HG02610 (cell line): Measurements from ENCODE around the gene AADACL4.
A peak's percentile ranks its signal among the peaks of the same experiment; 100 is the strongest.

ENCODE experiments used
- ATAC-seq: cut with Tn5 transposase; IDR thresholded peaks from one replicate; pipeline ENCODE4 v1.9.1; 2021; ENCODE audit warnings: mild to moderate bottlenecking, moderate library complexity; ENCODE audit not compliant: unreplicated experiment

The AADACL4 gene

DNA sequence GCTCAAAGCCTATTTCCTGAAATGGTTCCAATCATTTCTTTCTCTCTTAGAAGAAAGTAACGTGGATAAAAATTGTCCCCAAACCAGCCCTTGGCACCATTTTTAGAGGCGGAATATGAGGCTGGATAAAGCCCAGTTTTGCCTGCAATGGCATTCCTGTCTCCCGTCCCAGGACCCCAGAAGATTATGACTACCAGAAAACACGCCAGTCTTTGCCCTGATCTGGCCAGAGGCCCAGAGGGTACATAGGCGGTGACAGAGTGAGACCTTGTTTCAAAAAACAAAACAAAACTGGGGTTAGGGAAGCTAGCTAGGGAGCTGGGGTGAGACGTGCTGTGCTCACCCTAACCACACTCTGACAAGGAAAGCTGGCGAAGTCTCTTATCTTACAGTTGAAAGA lies at the start of gene AADACL4:
Gene AADACL4 (plus strand): TSS at position 301 of the 400 bp plus-strand sequence. CDS start 462 bp downstream, outside the sequence.
- ATAC-seq, result no peak

DNA sequence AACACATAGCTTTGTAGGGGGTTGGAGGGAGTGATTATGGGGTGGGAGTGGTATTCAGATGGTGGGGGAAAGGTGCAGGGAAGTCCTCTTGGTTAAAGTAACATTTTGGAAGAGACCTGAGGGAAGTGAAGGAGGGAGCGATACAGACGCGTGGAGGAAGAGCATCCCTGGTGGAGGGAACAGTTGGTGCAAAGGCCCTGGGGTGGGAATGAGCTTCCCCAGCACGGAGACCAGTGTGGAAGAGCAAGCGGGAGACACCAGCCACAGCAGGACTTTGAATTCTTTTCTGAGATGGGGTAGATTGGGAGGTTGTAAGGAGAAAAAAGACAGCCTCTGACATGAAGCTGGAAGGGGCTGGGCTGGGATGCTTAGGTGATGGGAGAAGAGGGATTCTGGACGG lies 49.4 kb upstream of the AADACL4 start:
- ATAC-seq, result no peak

DNA sequence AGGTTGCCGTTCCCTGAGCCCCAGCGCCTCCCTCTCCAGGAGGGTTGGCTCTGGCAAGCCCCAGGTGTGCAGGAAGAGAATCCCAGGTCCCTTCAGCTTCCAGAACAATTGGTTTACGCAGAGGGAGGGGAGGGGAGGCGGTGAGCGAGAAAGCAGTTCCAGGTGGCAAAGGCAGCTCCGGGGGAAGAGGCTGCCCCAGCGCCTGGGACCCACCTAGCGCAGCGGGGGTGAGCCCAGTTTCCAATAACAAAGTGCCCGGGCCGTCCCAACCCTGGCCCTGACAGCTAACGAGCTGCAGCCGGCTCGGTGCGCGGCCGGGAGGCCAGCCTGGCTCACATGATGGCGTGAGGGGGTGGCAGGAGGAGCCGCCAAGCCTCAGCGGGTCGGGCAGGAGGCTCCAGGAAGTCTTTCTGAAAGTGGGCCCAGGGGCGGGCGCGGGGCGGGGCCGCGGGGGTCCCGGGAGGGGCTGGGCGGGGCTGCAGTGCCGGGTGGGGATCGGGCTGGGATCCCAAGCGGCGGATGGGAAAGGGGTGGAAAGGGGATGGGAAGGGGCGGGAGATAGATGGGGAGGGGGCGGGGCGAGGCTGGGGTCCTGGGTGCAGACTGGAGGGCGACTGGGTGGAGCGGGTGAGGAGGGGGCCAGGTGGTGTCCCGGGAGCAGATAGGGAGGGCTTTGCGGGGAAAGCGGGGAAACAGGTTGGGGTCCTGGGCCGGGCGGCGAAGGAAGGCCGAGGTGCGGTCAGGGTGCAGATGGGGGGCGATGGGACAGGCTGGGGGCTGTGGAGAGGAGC lies 48.7 kb upstream of the AADACL4 start:
- ATAC-seq, result no peak

DNA sequence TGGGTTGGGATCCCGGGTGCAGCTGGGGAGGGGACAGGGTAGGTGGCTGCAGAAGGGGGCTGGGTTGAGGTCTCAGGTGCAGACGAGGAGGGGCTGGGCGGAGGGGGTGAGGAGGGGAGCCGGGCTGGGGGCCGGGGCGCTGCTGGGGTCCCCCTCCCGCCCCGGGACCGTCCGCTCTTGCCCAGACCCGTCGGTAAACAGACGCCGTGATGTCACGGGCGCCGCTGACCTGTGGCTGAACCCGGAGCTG lies 48.2 kb upstream of the AADACL4 start:
- no peak for ATAC-seq

DNA sequence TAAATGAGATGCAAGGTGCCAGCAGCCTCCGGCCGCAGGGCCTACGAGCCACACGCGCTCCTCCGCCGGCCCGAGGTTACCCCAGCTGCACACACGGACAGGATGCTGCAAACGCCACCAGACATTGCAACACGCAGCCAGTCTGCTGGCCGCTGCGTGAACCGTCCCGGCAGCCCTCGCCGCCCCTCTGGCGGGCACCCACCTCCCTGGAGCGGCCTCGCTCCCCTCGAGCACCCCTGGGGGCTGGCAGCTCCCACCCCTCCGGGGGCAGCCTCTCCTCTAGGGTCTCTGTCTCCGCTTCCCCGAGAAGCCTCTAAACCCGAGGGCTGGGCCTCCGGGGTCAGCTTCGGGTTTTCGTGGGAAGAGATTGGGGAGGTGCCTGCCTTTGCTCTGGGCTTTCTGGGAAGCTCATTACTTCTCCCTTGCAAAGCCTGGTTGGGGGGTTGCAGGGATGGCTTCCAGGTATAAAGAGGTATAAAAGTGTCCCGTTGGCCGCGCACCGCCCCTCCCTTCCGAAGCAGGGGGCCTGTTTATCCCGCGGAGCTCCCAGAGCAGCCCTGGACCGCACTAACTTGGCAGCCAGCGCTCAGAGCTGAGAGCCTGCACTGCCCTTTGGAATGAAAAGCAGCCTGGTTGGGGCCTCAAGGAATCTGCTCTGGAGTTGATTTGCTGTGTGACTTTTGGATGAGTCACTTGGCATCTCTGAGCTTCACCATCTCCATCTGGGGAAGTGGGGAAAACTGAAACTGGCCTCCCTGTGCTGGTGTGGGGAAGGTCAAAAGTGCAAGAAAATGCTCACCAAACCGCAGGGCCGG lies 47.7 kb upstream of the AADACL4 start:
- ATAC-seq, result peak; percentile 50

DNA sequence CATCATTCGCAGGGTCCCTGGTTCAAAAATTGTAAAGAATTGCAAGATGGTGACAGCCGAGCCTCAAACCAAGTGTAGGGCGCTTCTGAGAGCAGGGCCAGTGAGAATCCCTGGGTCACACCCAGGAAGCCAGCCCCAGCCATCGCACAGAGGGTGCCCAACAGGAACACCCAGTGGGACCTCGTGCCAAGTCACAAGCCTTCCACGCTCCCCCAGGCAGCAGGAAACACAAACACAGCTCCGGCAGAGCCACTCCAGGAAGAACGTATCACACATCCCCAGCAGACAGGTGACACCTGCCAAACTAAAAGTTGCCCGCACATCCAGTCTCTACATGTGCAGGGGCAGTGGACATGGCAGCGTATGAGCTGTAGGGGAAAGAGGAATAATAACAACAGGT lies 46.1 kb upstream of the AADACL4 start:
- ATAC-seq, result no peak

DNA sequence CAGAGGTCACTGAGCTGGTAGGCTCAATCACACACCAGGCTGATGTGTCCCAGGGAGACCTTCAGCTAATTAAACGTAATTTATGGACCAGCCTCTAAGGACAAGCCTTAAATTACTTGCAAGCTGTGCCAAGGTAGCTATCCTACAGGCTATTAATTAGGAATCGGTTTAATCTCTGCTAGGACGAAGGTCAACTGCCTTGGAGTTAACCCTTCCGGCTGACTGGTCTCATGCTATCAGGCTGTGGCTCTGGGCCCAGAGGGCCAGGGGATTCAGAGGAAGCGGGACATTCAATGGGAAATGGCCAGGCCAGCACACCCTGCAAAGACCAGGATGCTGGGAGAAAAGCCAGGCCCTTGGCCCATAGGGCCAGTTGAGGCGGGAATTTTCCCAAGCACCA lies 44.9 kb upstream of the AADACL4 start:
- ATAC-seq, result no peak

DNA sequence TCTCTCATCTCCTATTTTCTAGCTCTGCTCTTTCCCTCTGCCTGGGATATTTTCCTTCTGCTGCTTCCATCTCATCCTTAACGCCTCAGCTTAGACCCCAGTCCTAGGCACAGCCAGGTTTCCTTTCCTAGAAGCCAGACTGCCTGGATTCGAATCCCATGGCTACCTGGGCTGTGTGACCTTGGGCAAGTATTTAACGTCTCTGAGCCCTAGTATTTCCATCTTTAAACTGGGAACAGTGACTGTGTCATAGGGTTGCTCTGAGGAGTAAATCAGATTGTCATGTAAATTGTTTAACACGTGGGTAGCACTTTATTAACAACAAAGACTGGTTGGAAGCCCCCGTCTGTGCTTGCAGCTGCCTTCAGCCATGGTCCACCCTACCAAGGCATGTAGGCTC lies 44.2 kb upstream of the AADACL4 start:
- no peak for ATAC-seq

DNA sequence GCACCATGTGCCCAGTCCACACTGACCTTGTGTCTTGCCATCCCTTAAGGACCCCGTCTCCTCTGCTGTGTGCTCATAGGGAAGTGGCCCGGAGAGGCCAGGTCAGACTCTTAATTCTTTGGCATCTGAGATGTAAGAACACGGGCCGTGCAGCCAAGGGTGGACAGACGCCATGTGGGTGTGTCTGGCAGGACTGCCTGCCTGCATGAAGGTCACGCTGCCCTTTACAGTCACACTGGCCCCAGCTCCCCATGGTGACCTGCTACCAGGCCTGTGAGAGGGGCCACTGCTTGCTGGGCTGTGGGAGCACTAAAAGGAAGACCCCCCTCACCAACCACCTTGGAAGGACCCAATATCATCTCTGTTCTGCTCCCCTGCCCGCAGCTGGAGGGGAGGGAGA lies 43.5 kb upstream of the AADACL4 start:
- no peak for ATAC-seq

DNA sequence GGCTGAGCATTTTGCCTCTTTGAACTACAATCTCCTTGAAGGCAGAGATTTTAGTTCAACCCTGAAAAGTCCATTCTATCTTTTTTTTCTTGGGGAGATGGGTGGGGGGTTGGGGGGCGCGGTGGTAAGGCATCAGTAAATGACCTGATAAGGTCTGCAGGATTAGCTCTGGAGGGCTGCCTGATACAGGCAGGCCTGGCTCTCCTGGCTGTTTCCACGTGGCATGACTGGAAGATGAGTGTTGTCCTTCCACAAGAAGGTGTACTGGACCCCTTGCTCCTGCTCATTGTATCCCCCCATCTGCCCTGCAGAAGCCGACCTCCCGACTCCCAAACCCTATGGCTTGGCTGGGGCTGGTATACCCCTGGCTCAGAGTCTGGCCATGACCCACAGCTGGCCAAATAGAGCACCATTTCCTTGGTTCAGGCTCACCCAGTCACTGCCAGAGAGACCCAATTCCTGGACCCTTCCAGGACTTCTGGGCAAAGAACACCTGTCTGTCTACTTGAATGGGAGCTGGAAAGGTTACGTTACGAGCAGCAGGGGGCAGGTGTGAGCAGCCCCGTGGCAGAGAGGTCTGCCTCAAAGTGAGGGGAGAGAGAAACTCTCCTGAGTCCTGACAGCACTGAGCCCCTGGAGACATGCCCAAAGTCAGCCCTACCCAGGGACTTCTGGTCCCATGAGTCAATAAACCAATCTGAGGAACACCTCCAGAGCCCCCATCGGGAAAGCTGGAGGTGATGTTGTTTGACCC lies 42.8 kb upstream of the AADACL4 start:
- no peak for ATAC-seq

DNA sequence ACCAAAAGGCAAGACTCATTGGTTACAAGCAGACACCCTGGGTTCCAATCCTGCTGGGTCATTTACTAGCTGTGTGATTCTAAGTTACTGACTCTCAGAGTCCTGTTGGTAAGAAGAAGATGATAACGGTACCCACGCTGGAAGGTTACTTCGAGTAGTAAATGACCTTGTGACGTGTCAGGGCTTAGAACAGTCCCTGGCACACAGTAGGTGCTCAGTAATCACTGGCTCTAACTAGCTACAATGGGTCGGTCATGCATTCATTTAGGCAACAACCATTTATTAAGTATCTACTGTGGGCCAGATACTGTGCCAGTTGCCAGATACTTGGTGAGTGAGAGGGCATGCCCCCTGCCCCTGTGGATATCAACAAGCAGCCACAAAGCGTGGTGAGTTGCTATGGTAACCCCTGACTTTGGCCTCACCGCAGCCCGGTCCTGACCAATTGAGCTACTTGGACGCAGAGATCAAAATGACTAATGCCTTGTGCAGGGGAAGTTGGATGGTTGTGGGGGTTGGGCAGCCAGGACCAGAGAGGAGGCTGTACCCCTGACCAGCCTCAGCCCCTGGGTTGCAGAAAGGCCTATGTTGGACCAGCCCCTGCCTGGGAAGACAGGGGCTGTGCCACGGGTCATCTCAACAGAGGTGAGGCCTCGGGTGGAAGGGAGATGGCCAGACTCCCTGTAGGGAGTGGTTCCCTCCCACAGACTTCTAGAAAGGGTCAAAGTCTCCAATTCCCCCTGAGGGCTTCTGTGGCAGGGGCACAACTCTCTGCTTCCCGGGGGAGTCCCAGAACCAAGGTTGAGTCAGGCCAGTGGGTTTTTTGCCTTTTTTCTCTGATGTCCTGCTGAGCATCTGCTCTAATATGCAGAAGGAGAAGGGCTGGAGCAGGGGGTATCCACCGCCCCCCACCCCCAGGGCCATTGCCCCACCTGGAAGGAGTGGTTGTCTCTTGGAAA lies 41.9 kb upstream of the AADACL4 start:
- no peak for ATAC-seq

DNA sequence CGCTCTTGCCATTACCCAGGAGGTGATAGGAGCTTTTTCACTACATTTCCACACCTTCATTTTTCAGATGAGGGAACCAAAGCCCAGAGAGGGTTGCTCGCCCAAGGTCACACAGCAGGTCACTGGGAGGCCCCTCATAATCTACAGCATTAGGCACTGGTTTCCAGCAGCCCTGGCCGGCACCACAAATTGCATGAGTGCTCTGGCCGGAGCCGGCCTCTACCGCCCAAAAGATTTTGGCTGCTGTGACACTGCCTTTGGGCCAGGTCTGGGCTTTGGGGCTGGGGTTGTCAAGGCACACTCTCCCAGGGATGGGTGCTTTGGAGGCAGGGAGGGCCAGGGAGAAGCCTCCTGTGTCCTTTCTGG lies 41.2 kb upstream of the AADACL4 start:
- ATAC-seq, result no peak

DNA sequence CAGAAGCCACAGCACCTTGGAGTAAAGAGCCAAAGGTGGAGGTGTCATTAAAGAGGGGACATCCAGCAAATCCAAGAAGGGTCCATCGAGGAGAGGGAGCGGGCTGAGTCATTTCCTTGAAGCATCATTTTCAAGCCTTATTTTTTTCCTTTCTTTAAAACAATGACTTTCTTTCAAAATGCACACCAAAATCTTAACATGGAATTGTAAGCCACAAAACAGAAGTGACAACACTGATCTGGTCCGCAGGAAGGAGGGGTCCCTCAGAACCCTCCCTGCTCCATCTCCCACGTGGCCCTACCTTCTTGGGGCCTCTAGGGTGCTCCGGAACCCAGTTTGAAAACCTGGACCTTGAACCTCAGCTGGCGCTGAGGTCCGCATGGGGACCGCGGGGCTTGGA lies 40.7 kb upstream of the AADACL4 start:
- ATAC-seq, result no peak

DNA sequence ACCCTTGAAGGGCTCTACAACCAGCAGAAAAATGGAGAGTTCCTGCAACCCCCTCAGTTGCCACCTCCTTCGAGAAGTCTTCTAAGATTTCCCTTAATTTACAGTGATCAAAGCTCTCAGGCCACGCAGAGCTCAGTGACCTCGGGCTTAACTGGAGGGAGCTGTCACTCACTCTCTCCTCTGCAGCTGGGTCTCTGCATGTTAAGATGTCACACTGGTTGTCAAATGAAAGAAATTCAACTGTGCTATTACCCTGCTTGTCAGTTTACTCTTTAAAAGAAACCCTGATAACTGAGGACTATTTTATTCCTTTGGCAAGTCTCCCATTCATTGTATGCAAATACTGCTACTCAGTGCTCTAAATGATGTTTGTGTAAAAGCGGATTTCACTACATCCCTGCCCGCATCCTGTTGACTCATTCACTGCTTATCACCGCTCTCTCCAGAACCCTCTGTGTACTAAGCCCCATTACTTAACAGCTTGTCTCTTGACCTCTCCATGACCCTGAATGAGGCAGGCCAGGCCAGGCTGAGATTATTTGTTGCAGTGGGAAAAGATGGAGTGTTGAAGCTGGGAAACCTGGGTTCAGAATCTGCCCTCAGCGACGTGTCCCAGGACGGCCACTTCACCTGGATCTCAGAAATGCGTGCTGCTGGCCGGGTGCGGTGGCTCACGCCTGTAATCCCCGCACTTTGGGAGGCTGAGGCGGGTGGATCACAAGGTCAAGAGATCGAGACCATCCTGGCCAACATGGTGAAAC lies 39.6 kb upstream of the AADACL4 start:
- no peak for ATAC-seq

DNA sequence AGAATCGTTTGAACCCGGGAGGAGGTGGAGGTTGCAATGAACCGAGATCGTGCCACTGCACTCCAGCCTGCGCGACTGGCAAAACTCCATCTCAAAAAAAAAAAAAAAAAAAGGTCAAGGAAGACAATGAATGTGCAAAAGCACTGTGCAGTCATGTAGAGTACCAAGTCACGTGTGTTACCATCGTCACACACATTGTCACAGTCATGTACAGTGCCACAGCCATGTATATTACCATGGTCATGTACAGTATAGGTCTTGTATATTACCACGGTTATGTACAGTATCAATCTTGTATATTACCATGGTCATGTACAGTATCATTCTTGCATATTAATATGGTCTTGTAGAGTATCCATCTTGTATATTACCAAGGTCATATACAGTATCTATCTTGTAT lies 38.9 kb upstream of the AADACL4 start:
- no peak for ATAC-seq

DNA sequence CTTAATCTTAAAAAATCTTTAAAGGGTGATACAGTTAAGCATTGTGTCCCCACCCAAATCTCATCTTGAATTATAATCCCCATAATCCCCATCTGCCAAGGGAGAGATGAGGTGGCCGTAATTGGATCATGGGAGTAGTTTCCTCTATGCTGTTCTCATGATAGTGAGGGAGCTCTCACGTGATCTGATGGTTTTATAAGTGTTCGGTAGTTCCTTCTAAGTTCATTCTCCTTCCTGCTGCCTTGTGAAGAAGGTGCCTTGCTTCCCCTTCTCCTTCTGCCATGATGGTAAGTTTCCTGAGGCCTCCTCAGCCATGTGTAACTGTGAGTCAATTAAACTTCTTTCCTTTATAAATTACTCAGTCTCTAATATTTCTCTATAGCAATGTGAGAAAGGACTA lies 36.6 kb upstream of the AADACL4 start:
- ATAC-seq, result no peak

DNA sequence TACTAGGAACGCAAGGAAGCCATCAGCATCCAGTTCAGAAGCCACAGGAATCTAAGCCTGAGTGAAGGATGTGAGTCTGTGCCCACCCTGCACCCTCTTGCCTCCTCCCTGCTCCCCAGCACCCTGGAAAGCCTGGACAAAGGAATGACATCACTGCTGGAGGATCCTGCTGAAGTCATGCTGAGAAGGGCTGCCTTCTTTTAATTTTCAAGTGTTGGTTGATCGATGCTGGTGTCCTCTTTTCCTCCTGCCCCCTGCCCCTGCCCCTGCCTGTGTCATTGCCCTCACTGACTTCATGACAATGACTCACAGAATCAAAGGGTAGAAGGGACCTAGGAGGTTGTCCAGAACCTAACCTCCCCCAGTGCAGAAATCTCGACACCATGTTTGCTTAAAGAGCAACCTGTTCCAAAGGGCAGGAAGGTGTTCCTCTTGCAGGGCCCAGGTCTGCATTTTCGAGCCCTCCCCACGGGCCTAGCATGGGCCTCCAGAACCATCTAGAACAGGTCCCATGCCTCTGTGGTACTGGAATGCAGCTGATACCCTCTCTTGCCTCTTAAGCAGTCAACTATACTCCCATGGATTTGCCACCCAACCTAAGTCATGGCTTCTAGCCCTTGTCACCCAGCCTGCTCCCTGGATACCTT lies 35.5 kb upstream of the AADACL4 start:
- no peak for ATAC-seq

DNA sequence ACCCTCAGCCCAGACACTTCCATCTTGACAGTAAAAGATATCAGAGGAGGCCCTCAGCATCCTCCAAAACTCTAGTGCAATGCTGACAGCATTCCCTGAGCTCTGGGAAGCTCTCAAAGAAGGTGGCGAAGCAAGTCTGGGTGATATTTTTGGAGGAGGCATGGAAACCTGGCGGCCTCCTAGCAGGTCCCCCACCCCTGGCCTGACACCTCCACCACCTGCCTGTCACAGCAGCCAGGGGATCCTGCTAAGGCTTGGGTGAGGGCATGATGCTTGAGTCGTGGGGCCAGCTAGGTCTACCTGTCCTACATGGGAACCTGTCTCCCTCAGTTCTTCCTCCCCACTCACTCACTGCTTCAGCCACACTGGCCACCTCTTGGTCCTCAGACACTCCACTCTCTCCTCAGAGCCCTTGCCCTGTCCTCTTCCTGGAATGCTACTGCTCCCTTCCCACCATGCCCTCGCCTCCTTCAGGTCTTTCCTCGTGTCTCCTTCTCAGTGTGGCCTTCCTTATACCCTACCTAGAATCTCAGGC lies 34.3 kb upstream of the AADACL4 start:
- no peak for ATAC-seq

DNA sequence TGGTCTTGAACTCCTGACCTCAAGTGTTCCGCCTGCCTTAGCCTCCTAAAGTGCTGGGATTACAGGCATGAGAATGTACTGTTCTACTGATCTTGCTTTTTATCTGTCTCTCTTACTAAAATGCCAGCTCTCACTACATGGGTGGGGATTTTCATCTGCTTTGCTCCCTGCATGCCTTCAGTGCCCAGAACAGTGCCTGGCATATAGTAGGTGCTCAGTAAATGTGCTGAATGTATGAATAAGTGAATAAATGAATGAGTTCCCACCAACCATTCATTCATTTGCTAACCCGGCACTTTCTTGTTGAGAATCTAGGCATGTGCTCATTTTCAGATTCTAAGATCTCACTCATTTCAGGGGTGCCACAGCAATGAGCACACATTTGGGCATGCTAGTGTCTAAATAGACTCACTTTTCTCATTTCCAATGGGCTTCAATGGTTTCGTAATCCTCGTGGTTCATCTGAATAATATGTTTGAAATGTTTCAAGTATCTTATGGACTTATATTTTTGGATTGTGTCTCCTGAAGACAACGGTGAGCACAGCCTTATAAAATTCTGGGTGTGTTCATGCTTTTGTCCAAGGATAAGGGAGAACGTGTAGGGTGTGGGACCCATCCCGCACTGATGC lies 33.5 kb upstream of the AADACL4 start:
- ATAC-seq, result no peak
